ENCODE data around the gene TNKS1BP1.

Gene TNKS1BP1

DNA sequence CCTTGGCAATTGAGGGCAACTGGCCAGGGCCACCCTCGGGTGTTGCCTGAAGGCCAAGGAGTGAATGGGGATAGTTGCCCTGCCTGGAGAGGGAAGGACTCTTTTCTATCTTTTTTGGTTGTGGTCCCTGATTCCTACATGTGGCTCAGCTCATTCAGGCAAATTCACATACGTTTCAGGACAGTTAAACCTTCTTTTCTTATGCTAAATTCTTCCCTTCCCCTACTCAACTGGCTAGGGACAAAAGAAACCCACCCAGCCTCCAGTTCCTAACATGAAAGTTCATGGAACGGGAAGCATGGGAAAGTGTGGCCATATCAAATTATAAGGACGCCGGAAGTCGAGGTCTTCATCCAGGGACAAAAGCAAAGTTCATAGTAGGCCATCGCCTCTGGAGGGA, 61.4 kb downstream of the TNKS1BP1 start:
- FAIRE-seq = no peak
- no peak for DNase-seq (ENCODE audit: insufficient read length, low spot score)
- TF ChIP-seq, protein P1, sequence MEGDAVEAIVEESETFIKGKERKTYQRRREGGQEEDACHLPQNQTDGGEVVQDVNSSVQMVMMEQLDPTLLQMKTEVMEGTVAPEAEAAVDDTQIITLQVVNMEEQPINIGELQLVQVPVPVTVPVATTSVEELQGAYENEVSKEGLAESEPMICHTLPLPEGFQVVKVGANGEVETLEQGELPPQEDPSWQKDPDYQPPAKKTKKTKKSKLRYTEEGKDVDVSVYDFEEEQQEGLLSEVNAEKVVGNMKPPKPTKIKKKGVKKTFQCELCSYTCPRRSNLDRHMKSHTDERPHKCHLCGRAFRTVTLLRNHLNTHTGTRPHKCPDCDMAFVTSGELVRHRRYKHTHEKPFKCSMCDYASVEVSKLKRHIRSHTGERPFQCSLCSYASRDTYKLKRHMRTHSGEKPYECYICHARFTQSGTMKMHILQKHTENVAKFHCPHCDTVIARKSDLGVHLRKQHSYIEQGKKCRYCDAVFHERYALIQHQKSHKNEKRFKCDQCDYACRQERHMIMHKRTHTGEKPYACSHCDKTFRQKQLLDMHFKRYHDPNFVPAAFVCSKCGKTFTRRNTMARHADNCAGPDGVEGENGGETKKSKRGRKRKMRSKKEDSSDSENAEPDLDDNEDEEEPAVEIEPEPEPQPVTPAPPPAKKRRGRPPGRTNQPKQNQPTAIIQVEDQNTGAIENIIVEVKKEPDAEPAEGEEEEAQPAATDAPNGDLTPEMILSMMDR (IDR thresholded peaks at IDR 0.05; ENCODE audit: insufficient read depth, missing control alignments) = no peak

DNA sequence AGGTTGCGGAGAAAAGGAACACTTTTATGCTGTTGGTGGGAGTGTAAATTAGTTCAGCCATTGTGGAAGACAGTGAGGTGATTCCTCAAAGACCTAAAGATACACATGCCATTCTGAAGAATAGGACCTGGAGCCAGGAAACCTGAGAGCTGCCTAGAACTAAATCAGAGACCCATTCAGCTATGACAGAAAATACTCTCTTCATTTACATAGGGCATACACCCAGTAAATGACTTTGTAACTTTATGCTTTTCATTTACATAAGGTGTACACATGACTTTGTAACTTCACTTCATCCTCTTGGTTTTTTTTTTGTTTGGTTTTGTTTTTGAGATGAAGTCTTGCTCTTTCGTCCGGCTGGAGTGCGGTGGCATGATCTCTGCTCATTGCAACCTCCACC, 62.6 kb downstream of the TNKS1BP1 start:
- FAIRE-seq = no peak
- no peak for DNase-seq (ENCODE audit: insufficient read length, low spot score)
- TF ChIP-seq, protein P1 (IDR thresholded peaks at IDR 0.05; ENCODE audit: insufficient read depth, missing control alignments) = no peak

DNA sequence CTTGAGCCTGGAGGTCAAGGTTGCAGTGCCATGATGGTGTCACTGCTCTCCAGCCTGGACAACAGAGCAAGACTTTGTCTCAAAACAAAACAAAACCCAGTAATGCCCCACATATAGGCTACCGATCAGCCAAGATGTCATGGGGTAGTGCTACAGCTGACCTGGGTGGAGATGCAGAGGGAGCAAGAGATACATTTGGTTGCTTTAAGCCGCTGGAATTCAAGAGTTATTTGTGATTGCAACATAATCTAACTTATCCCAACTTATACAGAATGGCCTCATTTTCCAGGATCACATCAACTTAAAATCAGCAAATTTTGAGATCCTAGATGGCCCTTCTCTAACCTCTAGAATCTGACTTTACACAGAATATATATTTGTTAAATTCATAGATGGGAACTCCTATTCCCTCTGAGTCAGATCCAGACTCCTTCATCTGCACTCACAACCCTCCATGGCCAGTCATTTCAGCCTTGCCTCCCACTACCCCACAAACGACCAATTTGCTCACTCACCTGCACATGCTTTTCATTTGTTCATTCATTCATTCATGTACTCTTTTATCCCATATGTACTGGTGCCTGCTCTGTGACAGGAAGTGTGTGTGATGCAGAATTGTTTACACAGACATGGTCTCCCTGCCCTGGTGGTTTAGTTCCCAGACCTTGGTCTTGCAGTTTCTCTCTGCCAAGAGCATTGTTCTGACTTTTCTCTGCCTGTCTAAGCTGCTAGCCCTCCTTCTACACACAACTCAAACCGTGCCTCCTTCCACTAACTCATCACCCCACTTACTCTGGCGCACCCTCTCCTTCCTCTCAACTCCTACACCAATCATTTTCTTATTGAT, 63.6 kb downstream of the TNKS1BP1 start:
- FAIRE-seq (no peak), DNase-seq (ENCODE audit: insufficient read length, low spot score) (no peak)
- TF ChIP-seq, protein P1 (IDR thresholded peaks at IDR 0.05; ENCODE audit: insufficient read depth, missing control alignments) = no peak

DNA sequence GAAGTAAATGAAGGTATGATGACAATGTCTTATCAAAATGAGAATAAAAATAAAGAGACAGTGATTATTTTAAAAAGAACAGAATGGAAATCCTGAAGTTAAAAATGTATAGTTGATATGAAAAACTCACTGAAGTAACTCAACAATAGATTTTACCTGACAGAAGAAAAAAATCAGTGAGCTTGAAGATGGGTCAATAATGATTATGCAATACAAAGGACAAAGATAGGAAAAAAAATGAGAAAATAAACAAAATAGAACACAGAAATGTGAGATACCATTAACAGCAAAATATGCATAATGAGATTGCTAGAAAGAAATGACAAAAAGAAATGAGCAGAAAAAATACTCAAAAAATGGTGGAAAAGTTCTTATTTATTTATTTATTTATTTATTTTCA, 68.6 kb downstream of the TNKS1BP1 start:
- DNase-seq (ENCODE audit: insufficient read length, low spot score) = no peak
- no peak for FAIRE-seq
- TF ChIP-seq, protein P1 (IDR thresholded peaks at IDR 0.05; ENCODE audit: insufficient read depth, missing control alignments) = no peak

DNA sequence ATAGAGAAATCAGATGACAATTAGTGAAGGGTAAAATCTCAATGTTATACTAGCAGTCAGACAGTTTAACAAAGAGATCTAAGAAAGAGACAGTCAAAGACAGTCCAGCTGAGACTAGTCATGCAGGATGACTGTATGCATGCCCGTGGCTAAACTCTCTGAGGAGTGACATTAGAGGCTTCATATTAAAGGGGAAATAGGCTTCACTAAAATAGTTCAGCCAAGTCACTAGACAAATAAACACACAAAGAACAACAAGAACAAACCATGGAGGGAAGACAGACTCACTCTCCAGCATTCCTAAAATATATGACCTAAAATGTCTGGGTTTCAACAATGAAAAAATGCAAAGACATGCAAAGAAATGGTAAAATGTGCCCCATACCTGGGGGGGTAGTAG, 69.1 kb downstream of the TNKS1BP1 start:
- DNase-seq (ENCODE audit: insufficient read length, low spot score) (no peak), FAIRE-seq (no peak)
- TF ChIP-seq, protein P1 (IDR thresholded peaks at IDR 0.05; ENCODE audit: insufficient read depth, missing control alignments) = no peak

DNA sequence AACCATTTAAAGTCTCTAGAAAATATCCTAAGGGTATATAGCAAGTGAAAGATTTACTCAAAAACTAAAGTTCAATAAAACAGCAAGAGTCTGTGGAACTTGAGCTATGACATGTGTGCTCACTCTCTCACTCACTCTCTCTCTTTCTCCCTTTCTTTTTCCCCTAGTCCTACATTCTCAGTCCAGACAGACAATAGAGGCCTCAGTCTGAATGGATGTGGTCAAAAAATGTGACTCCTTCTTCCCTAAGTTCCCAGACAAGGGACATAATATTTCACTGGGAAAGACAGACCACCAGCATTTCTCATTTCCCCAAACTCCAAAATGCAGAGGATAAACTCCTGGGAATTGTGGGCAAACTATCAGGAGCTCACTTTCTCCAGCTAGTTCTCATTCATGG, 70.1 kb downstream of the TNKS1BP1 start:
- TF ChIP-seq, protein P1 (IDR thresholded peaks at IDR 0.05; ENCODE audit: insufficient read depth, missing control alignments) = no peak
- no peak for DNase-seq (ENCODE audit: insufficient read length, low spot score)
- FAIRE-seq = no peak

DNA sequence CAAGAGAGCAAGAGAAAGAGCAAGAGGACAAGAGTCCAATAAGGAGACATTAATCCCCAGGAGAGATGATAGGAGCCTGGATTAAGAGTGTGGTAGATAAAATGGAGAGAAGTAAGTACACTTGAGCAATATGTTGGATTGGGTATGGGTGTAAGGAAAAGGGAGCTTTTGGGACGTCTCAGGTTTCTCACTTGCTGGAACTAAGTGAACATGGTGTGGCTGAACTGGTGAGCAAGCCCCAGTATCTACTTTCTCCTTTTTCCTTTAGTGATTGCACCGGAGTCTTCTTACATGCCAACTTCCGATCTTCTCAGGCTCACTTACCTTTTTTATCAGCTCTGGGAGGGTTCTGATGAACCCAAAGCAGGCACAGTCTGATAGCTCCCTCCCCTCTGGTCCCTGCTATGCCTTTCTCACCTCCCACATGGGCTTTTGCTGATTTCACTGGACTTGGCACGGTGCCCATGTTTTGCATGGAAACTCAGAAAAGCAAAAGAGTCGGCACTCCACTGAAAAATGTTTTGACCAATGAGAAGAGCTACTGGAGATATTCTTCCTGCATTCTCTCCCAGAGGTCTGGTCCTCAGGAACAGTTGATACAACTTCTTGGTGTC, 73.2 kb downstream of the TNKS1BP1 start:
- DNase-seq (ENCODE audit: insufficient read length, low spot score) (no peak), FAIRE-seq (no peak)
- TF ChIP-seq, protein P1 (IDR thresholded peaks at IDR 0.05; ENCODE audit: insufficient read depth, missing control alignments) = no peak

All from D721Med (cell line).